SK-N-SH treated with all-trans-retinoic acid at 6 μM for 48 hours (cell line): ENCODE data around the gene SNPH.

ENCODE experiments used
- ATAC-seq: fragments of 200-7000 bp; cut with Tn5 transposase; 3 replicates; pipeline ENCODE4 v1.9.1; 2020; ENCODE audit warnings: mild to moderate bottlenecking, moderate library complexity
- ARNTL ChIP-seq: fragments of 450-650 bp; formaldehyde crosslinking; IDR thresholded peaks from 2 replicates; pipeline ENCODE4 v1.5.0; 2020; ENCODE audit warnings: low read depth, mild to moderate bottlenecking, moderate library complexity, borderline replicate concordance
- BACH2 ChIP-seq: fragments of 250-450 bp; sonication (Bioruptor Pico); IDR thresholded peaks from 2 replicates; pipeline ENCODE4 v1.9.0; 2021; ENCODE audit warnings: mild to moderate bottlenecking, borderline replicate concordance
- CREB5 ChIP-seq: fragments of 250-450 bp; sonication (Bioruptor Pico); IDR thresholded peaks from 2 replicates; pipeline ENCODE4 v1.5.1; 2020; ENCODE audit warnings: low read depth, mild to moderate bottlenecking, moderate library complexity
- CSDC2 ChIP-seq: fragments of 250-450 bp; sonication (Bioruptor Pico); IDR thresholded peaks from 2 replicates; pipeline ENCODE4 v1.5.0; 2020; ENCODE audit warnings: mild to moderate bottlenecking, moderate library complexity
- ESRRG ChIP-seq: fragments of 250-450 bp; sonication (Bioruptor Pico); IDR thresholded peaks from 2 replicates; pipeline ENCODE4 v1.6.1; 2021; ENCODE audit warnings: mild to moderate bottlenecking
- GLIS3 ChIP-seq: fragments of 250-450 bp; sonication (Bioruptor Pico); IDR thresholded peaks from 2 replicates; pipeline ENCODE4 v1.5.0; 2020; ENCODE audit warnings: mild to moderate bottlenecking, moderate library complexity
- ISL1 ChIP-seq: fragments of 250-450 bp; sonication (Bioruptor Pico); IDR thresholded peaks from 2 replicates; pipeline ENCODE4 v2.1.2; 2022; ENCODE audit warnings: mild to moderate bottlenecking, moderate library complexity
- OSR1 ChIP-seq: fragments of 250-450 bp; sonication (Bioruptor Pico); IDR thresholded peaks from 2 replicates; pipeline ENCODE4 v1.8.0; 2022; ENCODE audit warnings: moderate library complexity, mild to moderate bottlenecking, inconsistent platforms
- PATZ1 ChIP-seq: fragments of 250-450 bp; sonication (Bioruptor Pico); IDR thresholded peaks from 2 replicates; pipeline ENCODE4 v1.8.0; 2020; ENCODE audit warnings: mild to moderate bottlenecking, moderate library complexity, borderline replicate concordance
- PPARA ChIP-seq: fragments of 250-450 bp; sonication (Bioruptor Pico); IDR thresholded peaks from 2 replicates; pipeline ENCODE4 v1.5.0; 2020; ENCODE audit warnings: mild to moderate bottlenecking, borderline replicate concordance
- RARB ChIP-seq: fragments of 250-450 bp; sonication (Bioruptor Pico); IDR thresholded peaks from 2 replicates; pipeline ENCODE4 v1.8.0; 2021; ENCODE audit warnings: mild to moderate bottlenecking, moderate library complexity
- TCF4 ChIP-seq: fragments of 250-450 bp; sonication (Bioruptor Pico); IDR thresholded peaks from 2 replicates; pipeline ENCODE4 v1.8.0; 2021; ENCODE audit warnings: mild to moderate bottlenecking, moderate library complexity, borderline replicate concordance
- TOX ChIP-seq: fragments of 250-450 bp; sonication (Bioruptor Pico); IDR thresholded peaks from 2 replicates; pipeline ENCODE4 v1.8.0; 2021; ENCODE audit warnings: mild to moderate bottlenecking, moderate library complexity, borderline replicate concordance
- ZC3H10 ChIP-seq: fragments of 250-450 bp; sonication (Bioruptor Pico); IDR thresholded peaks from 2 replicates; pipeline ENCODE4 v1.5.1; 2021; ENCODE audit warnings: mild to moderate bottlenecking, moderate library complexity
- ZFP3 ChIP-seq: fragments of 250-450 bp; sonication (Bioruptor Pico); IDR thresholded peaks from 2 replicates; pipeline ENCODE4 v1.5.0; 2020; ENCODE audit warnings: mild to moderate bottlenecking, moderate library complexity
- ZFP30 ChIP-seq: fragments of 450-650 bp; formaldehyde crosslinking; IDR thresholded peaks from 2 replicates; pipeline ENCODE4 v1.5.0; 2022; ENCODE audit warnings: mild to moderate bottlenecking, moderate library complexity
- ZNF565 ChIP-seq: fragments of 450-650 bp; formaldehyde crosslinking; conservative IDR thresholded peaks from 2 replicates; pipeline ENCODE4 v1.5.0; 2020; ENCODE audit warnings: low read depth, mild to moderate bottlenecking, moderate library complexity
- ZNF70 ChIP-seq: fragments of 450-650 bp; formaldehyde crosslinking; IDR thresholded peaks from 2 replicates; pipeline ENCODE4 v1.5.0; 2020; ENCODE audit warnings: mild to moderate bottlenecking, moderate library complexity
- ZNF8 ChIP-seq: fragments of 450-650 bp; formaldehyde crosslinking; IDR thresholded peaks from 2 replicates; pipeline ENCODE4 v1.5.0; 2020; ENCODE audit warnings: mild to moderate bottlenecking, moderate library complexity
- TF ChIP-seq, protein P1 (sequence below): fragments of 250-450 bp; sonication (Bioruptor Pico); IDR thresholded peaks from 2 replicates; pipeline ENCODE4 v1.5.1; 2021; ENCODE audit warnings: mild to moderate bottlenecking, moderate library complexity
- TF ChIP-seq, protein P2 (sequence below): fragments of 250-450 bp; sonication (Bioruptor Pico); IDR thresholded peaks from 2 replicates; pipeline ENCODE4 v1.8.0; 2021; ENCODE audit warnings: low read depth, mild to moderate bottlenecking, moderate library complexity, borderline replicate concordance

Gene SNPH

GRCh38 chr20:1334370-1334731, 68.3 kb downstream of the SNPH start:
- no peak for ATAC-seq

DNA sequence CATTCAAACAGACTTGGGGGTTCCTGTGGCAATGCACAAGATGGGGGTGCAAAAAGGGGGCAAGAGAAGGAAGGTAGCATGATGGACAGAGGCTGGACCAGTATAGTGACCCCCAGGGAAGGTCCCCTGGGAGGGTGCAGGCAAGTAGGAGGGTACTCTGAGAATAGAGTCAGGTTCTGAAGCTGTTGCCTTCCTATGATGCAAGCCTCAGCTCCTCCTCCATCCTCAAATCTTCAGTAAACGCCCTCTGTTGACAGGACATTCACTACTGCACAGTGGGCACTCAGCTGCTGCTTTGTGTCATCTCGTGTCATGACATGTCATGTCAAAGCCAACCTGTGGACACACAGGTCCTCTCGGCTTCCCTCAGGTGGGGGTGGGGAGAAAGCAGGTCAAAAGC, 68.7 kb downstream of the SNPH start:
- TF ChIP-seq ZFP30 (CRISPR knock-in tag) (no peak), ZFP3 (no peak), CSDC2 (CRISPR knock-in tag) (no peak), ZNF565 (CRISPR knock-in tag) (no peak), ZNF70 (no peak), RARB (no peak), ESRRG (no peak), GLIS3 (CRISPR knock-in tag) (no peak), PPARA (CRISPR knock-in tag) (no peak), TOX (CRISPR knock-in tag) (no peak), ZC3H10 (CRISPR knock-in tag) (no peak), ZNF8 (CRISPR knock-in tag) (no peak)
- TF ChIP-seq, protein P1, sequence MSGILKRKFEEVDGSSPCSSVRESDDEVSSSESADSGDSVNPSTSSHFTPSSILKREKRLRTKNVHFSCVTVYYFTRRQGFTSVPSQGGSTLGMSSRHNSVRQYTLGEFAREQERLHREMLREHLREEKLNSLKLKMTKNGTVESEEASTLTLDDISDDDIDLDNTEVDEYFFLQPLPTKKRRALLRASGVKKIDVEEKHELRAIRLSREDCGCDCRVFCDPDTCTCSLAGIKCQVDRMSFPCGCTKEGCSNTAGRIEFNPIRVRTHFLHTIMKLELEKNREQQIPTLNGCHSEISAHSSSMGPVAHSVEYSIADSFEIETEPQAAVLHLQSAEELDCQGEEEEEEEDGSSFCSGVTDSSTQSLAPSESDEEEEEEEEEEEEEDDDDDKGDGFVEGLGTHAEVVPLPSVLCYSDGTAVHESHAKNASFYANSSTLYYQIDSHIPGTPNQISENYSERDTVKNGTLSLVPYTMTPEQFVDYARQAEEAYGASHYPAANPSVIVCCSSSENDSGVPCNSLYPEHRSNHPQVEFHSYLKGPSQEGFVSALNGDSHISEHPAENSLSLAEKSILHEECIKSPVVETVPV (CRISPR knock-in tag), result no peak
- TF ChIP-seq, protein P2, sequence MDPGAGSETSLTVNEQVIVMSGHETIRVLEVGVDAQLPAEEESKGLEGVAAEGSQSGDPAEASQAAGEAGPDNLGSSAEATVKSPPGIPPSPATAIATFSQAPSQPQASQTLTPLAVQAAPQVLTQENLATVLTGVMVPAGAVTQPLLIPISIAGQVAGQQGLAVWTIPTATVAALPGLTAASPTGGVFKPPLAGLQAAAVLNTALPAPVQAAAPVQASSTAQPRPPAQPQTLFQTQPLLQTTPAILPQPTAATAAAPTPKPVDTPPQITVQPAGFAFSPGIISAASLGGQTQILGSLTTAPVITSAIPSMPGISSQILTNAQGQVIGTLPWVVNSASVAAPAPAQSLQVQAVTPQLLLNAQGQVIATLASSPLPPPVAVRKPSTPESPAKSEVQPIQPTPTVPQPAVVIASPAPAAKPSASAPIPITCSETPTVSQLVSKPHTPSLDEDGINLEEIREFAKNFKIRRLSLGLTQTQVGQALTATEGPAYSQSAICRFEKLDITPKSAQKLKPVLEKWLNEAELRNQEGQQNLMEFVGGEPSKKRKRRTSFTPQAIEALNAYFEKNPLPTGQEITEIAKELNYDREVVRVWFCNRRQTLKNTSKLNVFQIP (CRISPR knock-in tag), result no peak
- no peak for ATAC-seq

More at GRCh38 chr20:1334370-1334731, 68.3 kb downstream of the SNPH start:
- TF ChIP-seq ARNTL (CRISPR knock-in tag) (no peak), ZNF70 (no peak)

GRCh38 chr20:1335961-1336698, 70.0 kb downstream of the SNPH start:
- TF ChIP-seq, protein P2 (CRISPR knock-in tag), result no peak
- TF ChIP-seq PATZ1 (CRISPR knock-in tag), result no peak
- no peak for TF ChIP-seq GLIS3 (CRISPR knock-in tag)
- no peak for TF ChIP-seq ZNF8 (CRISPR knock-in tag)
- TF ChIP-seq CREB5 (CRISPR knock-in tag), result no peak
- TF ChIP-seq TOX (CRISPR knock-in tag), result no peak
- TF ChIP-seq ZNF70, result no peak
- TF ChIP-seq OSR1 (CRISPR knock-in tag), result no peak
- no peak for TF ChIP-seq ZNF565 (CRISPR knock-in tag)
- no peak for TF ChIP-seq ZFP3
- TF ChIP-seq ARNTL (CRISPR knock-in tag), result no peak
- TF ChIP-seq ISL1 (CRISPR knock-in tag), result no peak
- TF ChIP-seq ZFP30 (CRISPR knock-in tag), result no peak
- no peak for TF ChIP-seq ESRRG
- TF ChIP-seq BACH2 (CRISPR knock-in tag), result no peak
- TF ChIP-seq TCF4 (CRISPR knock-in tag), result no peak
- TF ChIP-seq PPARA (CRISPR knock-in tag), result no peak
- TF ChIP-seq, protein P1 (CRISPR knock-in tag), result no peak
- TF ChIP-seq ZC3H10 (CRISPR knock-in tag), result no peak
- ATAC-seq, result no peak
